ENCODE data around the gene MID1.

Gene MID1

DNA sequence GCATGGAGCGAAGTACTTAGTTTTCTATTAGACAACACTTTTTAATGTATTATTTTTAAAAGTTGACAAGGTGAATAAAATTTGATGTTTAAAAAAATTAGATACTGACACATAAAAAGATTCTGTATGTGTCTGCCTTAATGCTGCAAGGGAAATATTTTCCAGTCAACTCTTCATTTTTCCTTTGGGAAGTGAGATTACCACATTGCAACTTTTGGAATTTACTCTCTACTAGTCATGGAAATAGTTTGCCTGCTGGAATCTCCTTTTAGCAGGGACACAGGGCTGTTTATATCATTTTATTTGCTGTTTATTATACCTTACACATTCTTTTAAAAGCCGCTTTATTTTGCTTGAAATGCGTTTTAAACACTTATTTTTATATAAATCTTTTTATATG is 135.1 kb downstream of the MID1 start:
- in situ Hi-C loops (cut with HindIII; ENCODE audit: low sequenced_read_pairs), result no loop called here
- TF ChIP-seq, protein P1, sequence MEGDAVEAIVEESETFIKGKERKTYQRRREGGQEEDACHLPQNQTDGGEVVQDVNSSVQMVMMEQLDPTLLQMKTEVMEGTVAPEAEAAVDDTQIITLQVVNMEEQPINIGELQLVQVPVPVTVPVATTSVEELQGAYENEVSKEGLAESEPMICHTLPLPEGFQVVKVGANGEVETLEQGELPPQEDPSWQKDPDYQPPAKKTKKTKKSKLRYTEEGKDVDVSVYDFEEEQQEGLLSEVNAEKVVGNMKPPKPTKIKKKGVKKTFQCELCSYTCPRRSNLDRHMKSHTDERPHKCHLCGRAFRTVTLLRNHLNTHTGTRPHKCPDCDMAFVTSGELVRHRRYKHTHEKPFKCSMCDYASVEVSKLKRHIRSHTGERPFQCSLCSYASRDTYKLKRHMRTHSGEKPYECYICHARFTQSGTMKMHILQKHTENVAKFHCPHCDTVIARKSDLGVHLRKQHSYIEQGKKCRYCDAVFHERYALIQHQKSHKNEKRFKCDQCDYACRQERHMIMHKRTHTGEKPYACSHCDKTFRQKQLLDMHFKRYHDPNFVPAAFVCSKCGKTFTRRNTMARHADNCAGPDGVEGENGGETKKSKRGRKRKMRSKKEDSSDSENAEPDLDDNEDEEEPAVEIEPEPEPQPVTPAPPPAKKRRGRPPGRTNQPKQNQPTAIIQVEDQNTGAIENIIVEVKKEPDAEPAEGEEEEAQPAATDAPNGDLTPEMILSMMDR (IDR thresholded peaks at IDR 0.05; ENCODE audit: low read depth, low read length), result no peak
- no peak overlapping the region for H3K4me3 ChIP-seq (ENCODE audit: low read depth, low read length)
- no peak for DNase-seq (ENCODE audit: low read depth, low spot score)

DNA sequence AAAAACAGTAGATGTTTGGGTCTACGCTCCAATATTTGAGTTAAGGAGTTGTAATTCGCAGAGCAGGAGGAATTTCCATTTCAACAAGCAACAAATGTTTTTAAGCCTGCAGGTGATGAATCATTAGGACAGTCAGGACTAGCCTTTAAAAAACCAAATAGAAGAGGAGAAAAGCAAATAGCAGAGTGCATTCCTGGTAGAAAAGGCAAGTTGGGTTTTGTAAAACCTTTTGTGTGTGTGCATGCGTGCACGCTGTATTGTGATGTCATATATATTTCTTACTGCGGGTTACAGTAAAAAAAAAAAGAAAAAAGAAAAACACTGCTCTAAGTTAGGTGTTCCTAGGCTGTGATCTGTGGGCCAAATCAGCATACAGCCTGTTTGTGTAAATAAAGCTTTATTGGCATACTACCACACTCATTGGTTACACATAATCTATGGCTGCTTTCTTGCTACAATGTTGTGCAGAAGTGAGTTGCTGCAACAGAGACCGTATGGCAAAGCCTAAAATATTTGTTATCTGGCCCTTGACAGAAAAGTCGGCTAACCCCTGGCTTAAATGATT is 135.6 kb downstream of the MID1 start:
- H3K4me3 ChIP-seq (ENCODE audit: low read depth, low read length), result no peak overlapping the region
- TF ChIP-seq, protein P1 (IDR thresholded peaks at IDR 0.05; ENCODE audit: low read depth, low read length), result no peak
- DNase-seq (ENCODE audit: low read depth, low spot score), result peak; percentile 41
- in situ Hi-C loops (cut with HindIII; ENCODE audit: low sequenced_read_pairs), result no loop called here

DNA sequence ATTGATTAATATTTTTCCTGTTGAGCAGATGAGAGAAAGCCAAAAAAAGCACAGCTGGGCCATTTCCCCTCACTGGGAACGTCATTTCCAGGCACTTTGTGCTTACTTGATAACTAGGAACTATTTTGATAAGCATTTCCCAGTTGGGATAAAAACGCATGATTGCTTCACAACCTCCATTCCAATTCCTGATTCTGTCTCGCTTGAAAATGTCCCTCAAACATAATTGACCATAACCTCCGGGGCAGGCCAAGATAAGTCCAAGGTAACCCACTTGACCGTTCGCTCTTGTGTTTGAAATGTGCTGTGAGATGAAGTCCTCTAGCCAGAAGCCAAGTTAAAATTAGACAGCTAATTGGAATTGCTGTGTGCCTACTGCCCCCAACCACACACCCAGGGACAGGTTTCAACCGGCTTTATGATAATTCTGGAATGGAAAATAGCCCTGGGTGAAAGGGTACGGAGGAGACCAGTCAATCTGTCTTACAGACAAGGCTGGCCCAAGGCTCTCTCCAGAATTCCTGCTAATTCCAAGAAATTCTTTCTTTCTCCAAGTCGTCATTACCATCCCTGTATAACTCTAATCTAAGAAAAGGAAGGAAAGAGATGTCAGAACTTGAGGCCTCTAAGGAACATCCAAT is 137.1 kb downstream of the MID1 start:
- no peak for DNase-seq (ENCODE audit: low read depth, low spot score)
- TF ChIP-seq, protein P1 (IDR thresholded peaks at IDR 0.05; ENCODE audit: low read depth, low read length), result no peak
- in situ Hi-C loops (cut with HindIII; ENCODE audit: low sequenced_read_pairs), result no loop called here
- no peak overlapping the region for H3K4me3 ChIP-seq (ENCODE audit: low read depth, low read length)

DNA sequence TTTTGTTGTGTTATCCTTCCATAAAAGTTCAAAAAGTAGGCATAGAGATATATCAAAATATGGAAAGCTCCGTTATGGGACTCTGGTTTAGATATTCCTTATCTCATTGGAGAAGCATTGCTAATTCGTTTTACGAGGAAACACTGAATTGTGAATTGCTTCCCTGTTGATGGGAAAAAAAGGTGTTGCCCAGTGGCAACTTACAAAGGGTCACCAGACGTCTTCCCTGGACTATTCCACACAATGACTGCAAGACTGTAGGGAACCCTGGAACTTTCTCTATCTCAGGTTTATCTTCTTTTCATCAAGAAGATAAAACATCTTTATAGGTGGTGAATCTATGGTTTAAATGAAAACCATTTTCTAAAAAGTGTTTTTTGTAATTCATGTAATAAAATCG is 137.7 kb downstream of the MID1 start:
- in situ Hi-C loops (cut with HindIII; ENCODE audit: low sequenced_read_pairs), result no loop called here
- TF ChIP-seq, protein P1 (IDR thresholded peaks at IDR 0.05; ENCODE audit: low read depth, low read length), result no peak
- no peak for DNase-seq (ENCODE audit: low read depth, low spot score)
- H3K4me3 ChIP-seq (ENCODE audit: low read depth, low read length), result no peak overlapping the region

DNA sequence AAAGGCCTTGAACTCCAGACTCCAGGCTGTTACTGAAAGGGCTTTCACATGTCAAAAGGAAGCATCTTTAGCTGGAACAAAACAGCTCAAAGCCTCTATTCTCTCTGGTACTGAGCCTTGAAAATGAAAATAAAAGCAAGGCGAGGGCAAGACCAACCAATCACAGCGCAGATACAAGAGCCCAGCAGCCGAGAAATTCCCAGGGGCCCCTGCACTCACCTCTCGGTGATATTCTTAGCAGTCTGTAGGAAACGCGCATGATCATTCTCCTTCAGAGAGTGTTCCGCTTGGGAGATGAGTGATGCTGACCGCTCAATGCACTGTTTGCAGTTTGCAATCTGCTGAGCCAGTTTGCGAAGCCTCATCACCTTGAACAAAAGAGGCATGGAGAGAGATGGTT is 138.1 kb downstream of the MID1 start:
- no peak overlapping the region for H3K4me3 ChIP-seq (ENCODE audit: low read depth, low read length)
- TF ChIP-seq, protein P1 (IDR thresholded peaks at IDR 0.05; ENCODE audit: low read depth, low read length), result no peak
- no peak for DNase-seq (ENCODE audit: low read depth, low spot score)
- in situ Hi-C loops (cut with HindIII; ENCODE audit: low sequenced_read_pairs), result no loop called here

DNA sequence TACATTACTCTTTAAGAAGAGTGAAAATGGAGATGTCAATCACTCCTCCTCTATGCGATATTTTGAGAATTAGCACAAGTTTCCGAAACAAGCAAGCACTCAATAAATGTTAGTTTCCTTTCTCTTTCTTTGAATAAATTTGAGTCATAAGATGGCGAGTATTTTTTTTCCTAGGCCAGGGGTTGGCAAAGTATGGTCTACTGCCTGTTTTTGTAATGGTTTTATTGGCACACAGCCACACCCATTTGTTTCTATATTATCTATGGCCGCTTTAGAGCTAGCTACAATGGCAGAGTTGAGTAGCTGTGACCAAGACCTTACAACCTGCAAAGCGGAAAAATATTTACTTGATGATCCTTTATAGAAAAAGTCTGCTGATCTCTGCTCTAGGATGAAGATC is 139.5 kb downstream of the MID1 start:
- no peak for DNase-seq (ENCODE audit: low read depth, low spot score)
- in situ Hi-C loops (cut with HindIII; ENCODE audit: low sequenced_read_pairs), result no loop called here
- TF ChIP-seq, protein P1 (IDR thresholded peaks at IDR 0.05; ENCODE audit: low read depth, low read length), result no peak
- no peak overlapping the region for H3K4me3 ChIP-seq (ENCODE audit: low read depth, low read length)
